NCI-H524 (cell line): ENCODE data around the gene FMN1.
"Not testable (repeated sequence)": the region's sequence is repeated elsewhere in the genome, so short reads cannot be mapped to it uniquely, and the experiment has no call there.

Experiments used
- DNase-seq, 2 experiments: peaks; one replicate each; lab custom pipeline; 2025; lab: John Stamatoyannopoulos, UW

The FMN1 gene

GRCh38 chr15:32859996-32860395, 334.5 kb downstream of the FMN1 start:
- no peak for DNase-seq

GRCh38 chr15:32859251-32859650, 335.3 kb downstream of the FMN1 start:
- DNase-seq: no peak

GRCh38 chr15:32857732-32858131, 336.8 kb downstream of the FMN1 start:
- no peak for DNase-seq

- DNase-seq: no peak
These were observed 337.8 kb downstream of the FMN1 start for GRCh38 chr15:32856753-32857152.

GRCh38 chr15:32855942-32856341, 338.6 kb downstream of the FMN1 start:
- no peak for DNase-seq

- DNase-seq: no peak
These were observed 340.9 kb downstream of the FMN1 start for GRCh38 chr15:32853592-32853991.

- no peak for DNase-seq
These were observed 341.7 kb downstream of the FMN1 start for GRCh38 chr15:32852771-32853170.

- no peak for DNase-seq
These were observed 342.5 kb downstream of the FMN1 start for GRCh38 chr15:32852017-32852416.

GRCh38 chr15:32851572-32851971, 342.9 kb downstream of the FMN1 start:
- no peak for DNase-seq

- DNase-seq: peak in 1 of 2 experiments; percentile 28
These were observed 344.5 kb downstream of the FMN1 start for GRCh38 chr15:32849769-32850668.

GRCh38 chr15:32846671-32847070, 347.8 kb downstream of the FMN1 start:
- DNase-seq: not testable (repeated sequence)

- peak in 1 of 2 experiments; percentile 42 for DNase-seq
These were observed 350.3 kb downstream of the FMN1 start for GRCh38 chr15:32844118-32844711.

GRCh38 chr15:32843219-32843815, 351.2 kb downstream of the FMN1 start:
- no peak for DNase-seq

GRCh38 chr15:32842081-32842480, 352.4 kb downstream of the FMN1 start:
- DNase-seq: no peak

GRCh38 chr15:32840507-32841245, 353.8 kb downstream of the FMN1 start:
- DNase-seq: no peak

- peak; percentile 14 to 39 for DNase-seq
These were observed 355.7 kb downstream of the FMN1 start for GRCh38 chr15:32838820-32839219.

GRCh38 chr15:32838338-32838737, 356.2 kb downstream of the FMN1 start:
- DNase-seq: peak in 1 of 2 experiments; percentile 4

- DNase-seq: no peak
These were observed 356.6 kb downstream of the FMN1 start for GRCh38 chr15:32837935-32838334.

- no peak for DNase-seq
These were observed 360.4 kb downstream of the FMN1 start for GRCh38 chr15:32834156-32834555.

- DNase-seq: no peak
These were observed 361.1 kb downstream of the FMN1 start for GRCh38 chr15:32833379-32833821.

- DNase-seq: no peak
These were observed 363.0 kb downstream of the FMN1 start for GRCh38 chr15:32831485-32831884.

- DNase-seq: no peak
These were observed 364.3 kb downstream of the FMN1 start for GRCh38 chr15:32830241-32830640.
